DLD1 (cell line): ENCODE data around the gene CALCB.

Source experiments
- in situ Hi-C: cut with HindIII; loops from 2 replicates; pipeline ENCODE4 v1.10.0; 2017; ENCODE audit warnings: low sequenced_read_pairs

Gene CALCB

DNA sequence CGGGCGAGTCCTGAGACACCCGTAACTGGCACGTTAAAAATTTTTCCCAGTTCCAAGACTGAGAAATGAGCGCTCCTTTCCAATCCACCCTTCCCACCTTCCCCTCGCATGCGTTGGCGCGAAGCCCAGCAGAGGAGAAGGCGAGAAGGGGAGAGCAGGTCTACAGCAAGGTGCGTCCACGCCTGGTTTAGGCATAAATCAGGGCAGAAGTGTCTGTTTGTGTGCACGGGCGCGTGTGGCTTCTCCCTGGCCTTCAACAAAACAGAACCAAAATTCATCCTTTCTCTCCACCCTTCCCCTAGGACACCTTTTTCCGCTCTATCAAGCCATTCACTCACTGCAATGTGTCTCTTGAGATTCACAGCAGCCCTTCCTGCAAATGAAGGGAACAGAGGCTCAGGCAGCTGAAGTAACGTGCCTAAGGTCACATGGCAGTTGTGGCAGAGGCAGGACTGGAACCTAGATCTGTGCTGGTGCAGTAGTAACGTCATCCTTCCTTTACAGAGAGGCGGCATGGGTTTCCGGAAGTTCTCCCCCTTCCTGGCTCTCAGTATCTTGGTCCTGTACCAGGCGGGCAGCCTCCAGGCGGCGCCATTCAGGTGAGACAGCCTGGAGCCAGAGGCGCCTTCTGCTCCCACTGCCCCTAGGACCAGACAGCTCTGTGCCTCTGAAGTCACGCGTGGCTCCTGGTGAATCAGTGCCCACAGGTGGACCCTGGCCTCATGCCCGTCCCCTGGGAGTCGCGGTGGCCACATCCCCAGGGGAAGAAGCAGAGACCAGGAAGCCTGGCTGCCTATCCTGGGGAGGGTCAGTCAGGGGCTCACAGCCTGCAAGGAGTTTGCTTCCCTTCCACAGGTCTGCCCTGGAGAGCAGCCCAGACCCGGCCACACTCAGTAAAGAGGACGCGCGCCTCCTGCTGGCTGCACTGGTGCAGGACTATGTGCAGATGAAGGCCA is 1.1 kb downstream of the CALCB start:
- in situ Hi-C loops = no loop called here

DNA sequence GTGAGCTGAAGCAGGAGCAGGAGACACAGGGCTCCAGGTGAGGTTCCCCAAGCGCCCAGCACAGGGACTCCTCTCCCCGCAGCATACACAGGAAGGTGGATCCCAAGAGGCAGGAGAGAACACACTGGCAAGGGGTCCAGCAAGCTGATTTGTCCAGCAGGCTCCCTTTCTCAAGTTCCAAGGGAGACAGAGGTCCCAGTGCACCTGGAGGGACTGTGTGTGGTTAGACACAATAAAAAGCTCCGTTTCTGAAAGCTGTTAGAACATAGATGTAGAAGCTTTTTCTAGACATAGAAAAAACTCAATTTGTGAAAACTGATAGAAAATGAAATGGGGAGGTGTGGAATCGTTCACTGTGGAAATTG is 1.8 kb downstream of the CALCB start:
- in situ Hi-C loops = no loop called here

DNA sequence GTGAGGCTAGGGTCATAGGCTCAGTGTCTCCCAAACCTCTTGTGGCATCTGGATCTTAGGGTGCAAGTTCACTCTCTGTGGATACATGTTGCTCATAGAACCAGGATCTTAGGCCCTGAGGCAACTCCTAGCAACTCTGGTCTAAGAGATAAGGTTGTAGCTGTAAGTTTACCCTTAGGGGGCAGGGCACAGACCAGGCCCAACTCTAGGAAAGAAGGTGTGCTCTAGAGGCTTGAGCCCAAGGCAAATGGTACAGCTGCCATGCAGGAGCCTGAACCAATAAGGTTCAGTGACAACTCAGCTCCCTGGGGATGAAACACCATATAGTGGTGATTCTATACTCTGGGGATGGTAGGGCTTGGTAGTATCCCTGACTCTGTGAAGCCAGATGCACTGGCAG is 17.8 kb downstream of the CALCB start:
- in situ Hi-C loops = no loop called here

DNA sequence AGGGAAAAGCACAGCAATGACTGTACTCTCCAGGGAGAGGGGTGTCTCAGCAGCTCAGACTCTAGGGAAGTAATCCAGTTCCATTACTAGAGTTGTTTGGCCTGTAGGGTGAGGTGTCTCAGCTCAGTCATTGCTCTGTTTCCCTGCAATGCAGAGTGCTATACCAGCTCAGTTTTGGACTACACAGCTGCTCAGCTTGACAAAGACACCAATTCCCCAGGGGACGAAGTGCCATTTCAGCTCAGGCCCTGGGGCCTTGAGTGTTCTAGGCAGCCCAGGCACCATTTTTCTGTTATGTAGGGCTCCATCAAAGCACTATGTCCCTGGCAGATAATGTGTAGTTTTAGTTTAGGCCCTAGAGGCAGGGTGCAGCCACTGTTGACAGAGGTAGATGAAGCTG is 18.2 kb downstream of the CALCB start:
- in situ Hi-C loops = no loop called here

DNA sequence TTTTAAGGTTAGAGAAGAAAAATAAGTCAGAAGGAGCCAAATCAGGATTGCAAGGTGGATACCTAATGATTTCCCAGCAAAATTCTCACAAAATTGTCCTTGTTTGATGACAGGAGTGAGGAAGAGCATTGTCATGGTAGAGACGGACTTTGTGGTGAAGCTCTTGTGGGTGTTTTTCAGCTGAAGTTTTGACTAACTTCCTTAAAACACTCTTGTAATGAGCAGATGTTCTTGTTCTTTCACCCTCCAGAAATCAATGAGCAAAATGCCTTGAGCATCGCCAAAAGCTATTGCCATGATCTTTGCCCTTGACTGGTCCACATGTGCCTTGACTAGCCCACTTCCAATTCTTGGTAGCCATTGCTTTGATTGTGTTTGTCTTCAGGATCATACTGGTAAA is 20.0 kb downstream of the CALCB start:
- in situ Hi-C loops = no loop called here

DNA sequence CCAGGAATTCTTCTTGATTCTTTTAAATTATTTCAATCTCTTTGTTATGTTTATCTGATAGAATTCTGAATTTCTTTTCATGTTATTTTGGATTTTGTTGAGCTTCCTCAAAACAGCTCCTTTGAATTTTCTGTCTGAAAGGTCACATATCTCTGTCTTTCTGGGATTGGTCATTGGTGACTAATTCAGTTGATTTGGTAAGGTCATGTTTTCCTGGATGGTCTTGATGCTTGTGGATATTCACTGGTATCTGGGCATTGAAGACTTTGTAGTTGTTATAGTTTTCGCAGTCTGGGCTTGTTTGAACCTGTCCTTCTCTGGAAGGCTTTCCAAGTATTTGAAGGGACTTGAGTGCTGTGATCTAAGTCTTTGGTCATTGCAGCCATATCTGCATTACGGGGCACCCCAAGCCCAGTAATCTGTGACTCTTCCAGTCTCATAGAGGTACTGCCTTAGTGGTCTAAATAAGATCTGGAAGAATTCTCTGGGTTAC is 22.4 kb downstream of the CALCB start:
- in situ Hi-C loops = no loop called here

DNA sequence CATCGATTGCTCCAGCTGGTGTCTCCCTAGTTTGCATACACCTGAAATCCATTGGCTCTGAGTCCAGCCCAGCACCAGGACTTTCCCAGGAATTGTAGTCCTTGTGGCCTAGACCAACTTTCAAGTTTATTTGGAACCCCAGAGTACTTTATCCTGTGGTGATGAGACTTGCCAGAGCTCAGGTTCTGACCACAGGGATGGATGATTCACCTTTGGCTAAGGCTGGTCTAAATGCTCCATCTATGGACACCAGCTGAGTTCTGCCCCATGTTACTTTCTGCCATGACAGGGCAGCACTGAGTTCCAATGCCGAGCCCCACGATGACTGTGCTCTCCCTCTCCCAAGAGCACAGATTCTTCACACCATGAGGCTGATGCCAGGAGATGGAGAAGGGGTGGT is 24.0 kb downstream of the CALCB start:
- in situ Hi-C loops = no loop called here

DNA sequence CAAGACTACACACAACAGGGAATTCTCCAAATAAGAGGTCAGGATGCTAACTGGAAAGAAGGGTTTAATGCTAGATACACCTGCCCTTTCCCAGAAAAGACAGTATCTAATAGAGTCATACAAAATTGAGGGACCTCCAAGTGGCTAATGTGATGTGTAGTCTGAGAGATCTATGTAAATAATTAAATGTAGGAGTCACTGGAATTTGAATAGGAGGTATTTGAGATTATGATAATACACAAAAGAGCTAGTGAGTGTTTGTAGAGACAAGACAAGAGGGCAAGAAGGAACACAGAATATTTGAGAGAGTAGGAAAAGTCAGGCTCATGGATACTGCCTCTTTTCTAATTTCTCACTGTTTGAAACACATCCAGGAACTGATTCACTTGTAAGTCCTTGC is 25.9 kb downstream of the CALCB start:
- in situ Hi-C loops = no loop called here

DNA sequence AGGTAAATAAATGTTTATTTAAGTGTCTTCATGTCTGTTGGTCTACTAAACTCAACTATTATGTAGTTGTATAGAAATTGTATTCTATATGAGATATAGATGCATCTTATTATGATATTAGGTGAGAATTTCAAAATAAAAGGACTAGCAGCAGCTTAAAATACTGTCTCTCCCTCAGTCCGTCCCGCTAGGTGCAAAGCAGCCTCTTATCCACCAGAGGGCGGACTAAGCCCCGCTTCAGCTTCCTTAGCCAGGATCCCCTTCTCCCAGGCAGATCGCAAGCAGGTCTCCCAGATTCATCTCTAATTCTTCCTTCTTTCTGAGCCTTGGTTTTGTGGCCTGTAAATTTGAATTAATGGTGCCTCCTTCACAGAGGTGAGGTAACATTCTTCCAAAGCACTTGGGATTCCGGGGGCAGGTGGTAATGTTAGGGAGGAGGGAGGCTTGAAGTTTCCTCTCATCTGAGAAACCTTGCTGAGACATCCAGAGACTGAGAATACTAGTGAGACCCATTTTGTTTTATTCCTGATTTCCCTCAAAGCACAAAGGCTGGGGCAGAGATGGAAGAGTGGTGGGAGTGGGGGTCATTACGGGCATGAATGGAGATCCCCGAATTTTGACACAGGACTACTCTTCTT is 27.8 kb downstream of the CALCB start:
- in situ Hi-C loops = no loop called here

DNA sequence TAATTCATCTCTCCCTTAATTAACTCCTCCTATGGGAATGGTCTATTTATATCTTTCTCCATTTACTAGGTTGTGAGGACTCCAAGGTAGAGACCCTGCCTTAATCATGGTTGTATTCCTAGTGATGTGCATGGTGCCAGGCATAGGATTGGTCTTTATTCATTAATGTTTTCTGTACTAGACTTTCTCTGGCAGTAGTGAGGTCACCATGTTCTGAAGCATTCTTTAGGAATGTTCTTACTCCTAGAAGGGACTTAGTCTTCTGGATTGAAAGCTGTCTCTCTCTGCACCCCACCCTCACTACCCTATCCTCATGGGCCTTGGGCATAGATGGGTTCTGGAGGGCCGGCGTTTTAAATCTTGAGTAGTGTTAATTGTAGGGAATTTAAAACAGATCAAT is 30.8 kb downstream of the CALCB start:
- in situ Hi-C loops = no loop called here

DNA sequence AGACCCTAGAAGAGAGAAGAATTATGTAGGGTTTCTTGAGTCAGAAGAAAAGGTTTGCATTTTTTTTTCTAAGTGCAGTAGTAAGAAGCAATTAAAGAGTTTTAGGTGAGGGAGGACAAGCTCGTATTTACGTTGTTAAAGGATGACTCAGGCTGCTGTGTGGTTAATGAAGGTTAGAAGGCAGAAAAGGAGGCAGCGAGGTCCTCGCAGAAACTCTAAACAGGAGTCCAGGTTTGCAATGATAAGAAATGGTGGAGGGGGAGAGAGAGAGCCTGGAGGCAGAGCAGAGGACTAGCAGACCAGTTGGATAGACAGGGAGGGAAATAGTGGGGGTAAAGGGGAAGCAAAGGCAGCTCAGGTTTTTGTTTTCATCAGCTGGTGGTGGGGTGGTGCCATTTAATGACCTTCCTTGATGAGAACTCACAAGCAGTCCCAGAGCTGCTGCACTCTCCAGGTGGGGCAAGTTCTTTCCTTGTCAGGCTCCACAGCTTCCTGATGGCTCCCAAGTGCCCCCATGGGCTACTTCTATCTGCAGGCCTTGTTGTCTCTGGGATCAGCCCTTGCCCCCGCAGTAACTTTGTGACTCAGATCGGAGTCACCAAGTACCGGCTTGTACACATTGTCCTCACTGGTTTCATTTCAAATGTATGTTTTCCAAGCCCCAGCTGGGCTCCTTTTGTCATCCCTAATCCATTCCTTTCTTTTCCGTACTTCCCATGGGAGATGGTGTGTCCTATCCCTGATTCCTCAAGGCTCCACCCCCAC is 33.0 kb downstream of the CALCB start:
- in situ Hi-C loops = no loop called here

DNA sequence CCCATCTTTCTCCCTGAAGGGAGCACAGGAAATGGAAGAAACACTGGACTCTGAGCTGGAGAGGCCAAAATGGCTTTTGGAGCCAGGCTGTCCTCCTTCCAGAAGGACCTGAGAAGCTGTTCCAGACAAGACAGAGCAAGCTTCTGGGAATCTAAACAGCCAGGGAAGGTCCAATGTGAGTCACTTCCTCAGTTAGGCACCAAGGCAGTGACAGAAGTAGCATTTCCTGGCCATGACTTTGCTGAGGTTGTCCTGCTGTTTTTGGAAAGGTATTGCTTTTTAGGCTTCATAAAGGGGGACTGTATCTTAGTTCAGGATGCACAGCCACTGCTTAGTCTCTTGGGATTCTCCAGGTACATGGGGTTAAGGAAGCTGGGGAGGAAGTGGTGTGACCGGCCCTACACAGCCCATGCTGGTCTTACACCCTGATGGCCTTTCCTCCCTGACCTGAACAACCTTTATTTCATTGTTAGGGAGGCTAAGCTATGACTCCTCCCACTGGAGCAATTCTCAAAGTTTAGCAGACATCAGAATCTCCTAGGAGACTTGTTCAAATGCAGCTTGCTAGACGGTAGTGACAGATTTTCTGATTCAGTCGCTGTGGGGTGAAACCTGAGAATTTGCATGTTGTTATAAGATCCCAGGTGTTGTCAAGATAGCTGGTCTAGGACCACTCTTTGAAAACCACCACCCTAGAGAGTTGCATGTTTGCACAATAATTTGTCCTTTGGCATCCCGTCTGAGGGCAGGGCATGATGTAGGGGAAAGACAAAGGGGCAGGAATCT is 34.5 kb downstream of the CALCB start:
- in situ Hi-C loops = no loop called here

DNA sequence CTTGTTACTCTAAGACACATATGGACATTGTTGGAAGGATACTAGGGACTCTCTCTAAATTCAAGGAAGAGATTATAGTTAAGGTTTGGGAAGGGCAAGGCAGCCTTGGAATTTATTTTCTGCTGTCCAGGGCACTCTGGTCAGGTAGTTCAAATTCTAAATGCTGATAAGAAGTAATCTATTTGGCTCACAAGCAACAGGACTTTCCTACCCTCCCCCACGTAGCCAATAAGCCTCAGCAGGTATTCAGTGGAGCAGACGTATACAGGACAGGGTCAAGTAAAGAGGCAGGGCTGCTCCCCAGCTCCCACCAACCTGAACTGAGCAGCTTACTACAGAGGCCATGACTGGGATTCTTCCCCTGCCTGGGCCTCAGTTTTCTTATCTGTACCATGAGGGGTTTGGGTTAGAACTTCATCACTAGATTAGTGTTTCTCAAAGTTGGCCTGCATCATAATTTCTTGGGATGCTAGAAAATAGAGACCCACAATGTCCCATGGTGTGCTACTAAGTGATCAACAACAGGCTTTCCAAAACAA is 35.3 kb downstream of the CALCB start:
- in situ Hi-C loops = no loop called here

DNA sequence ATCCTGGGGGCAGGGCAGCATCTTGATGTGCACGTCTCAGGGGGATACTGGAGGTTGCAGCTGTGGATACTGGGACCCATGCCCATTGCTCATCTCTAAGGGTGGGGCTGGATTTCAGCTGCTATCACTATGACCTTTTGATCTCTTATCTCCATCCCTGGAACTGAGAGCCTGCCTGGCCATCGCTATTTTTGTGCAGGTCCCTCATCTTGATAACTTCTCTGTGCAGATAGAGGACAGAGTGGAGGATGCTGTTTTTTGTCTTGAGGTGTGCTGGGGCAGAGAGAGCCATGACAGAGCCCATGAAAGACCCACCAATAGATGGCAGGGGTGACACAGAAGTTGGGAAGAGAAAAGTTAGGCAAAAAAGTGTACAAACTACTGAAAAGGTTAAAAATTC is 36.2 kb downstream of the CALCB start:
- in situ Hi-C loops = no loop called here

DNA sequence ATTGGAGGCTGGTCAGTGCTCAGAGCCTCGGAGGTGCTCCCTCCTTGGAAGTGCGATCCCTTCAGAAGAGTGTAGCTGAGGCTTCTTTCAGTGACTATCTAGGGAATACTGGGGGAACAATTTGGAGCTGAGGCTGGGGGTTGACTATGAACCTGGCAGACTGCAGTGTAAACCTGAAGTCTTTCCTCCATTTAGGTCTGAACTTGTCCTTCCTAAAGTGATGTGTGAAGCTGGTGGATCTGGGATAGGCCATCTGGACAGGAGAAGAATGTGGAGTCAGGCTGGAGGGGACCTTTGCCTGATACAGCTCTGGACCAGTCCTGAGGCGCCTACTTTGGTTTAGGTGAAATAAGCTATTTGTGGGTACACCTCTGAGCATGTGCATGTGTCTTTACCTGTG is 37.8 kb downstream of the CALCB start:
- in situ Hi-C loops = no loop called here

DNA sequence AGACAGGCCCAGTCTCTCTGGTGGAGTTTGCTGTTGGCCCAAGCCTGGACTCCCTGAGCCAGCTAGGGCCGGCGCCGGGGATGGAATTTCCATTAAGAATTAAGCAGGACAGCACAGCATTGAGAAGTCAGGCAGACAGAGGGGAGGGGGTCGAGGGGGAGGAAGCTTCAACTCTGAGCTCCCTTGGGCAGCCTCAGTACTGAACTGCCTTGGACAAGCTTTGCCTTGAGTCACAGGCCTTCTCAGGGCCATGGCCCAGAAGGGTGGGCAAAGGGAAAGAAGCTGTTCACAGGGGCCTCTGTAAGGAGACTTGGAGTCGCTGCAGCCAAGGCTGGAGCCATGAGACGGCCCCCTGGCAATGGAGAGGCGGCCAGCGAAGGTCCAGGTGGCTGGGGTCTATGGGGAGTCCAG is 38.7 kb downstream of the CALCB start:
- in situ Hi-C loops = no loop called here

DNA sequence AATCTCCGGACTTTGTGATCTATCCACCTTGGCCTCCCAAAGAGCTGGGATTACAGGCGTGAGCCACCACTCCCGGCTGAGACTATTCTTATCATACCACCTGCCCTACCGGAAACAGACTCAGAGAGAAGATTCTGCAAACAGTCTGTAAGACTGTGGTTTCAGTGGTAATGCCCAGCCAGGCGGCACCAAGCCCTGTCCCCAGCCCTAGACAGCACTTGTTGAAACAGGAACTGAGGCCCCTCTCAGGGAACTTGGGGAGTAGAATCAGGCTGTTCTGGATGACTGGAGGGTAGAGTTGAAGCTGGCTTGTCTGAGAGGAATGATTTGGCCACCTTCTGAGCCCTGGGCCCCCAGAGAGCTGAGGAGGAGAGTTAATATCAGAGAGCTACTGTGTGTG is 40.0 kb downstream of the CALCB start:
- in situ Hi-C loops = no loop called here

DNA sequence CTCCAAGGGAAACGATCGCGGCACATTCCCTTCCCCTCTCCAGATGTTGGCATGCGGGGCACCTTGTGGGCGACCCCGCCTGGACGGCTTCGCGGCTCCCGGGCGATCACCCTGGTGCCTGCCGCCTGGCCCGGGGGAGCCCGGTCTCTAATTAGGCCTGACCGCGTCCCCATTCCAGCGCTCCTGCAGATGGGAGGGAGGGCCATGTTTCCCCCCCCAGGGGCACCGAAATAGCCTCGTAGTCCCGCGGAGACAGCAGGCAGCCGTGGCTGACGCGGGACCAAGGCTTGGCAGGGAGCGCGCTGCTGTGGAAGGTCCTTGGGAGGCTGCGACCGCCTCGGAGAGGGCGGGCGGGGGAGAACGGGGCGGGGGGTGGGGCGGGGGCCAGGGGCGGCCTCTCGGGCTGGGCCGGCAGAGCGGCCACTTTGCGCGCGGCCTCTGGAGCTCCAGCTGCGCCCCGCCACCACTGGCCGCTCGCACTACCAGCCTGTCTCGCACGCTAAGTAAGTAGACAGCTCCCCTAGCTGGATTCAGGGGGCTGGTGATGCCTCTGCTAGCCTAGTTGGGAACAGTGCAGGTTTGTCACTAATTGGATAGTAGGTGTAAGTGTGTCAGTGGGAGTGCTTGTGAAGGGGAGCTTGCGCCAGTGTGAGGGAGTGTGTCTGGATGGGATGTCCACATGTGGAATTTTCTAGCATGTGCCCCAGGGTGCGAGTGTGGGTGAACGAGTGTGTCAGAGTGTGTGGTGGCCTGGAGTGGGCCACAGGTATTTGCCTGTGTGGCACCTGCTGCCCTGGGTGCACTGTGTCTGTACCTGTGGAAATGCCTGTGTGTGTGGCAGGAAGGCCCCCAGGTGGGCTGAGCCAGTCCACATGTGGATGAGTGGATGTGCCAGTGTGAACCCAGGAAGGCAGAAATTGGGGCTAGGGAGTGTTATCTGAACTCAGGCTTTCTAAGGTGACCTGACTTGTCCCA is 41.4 kb downstream of the CALCB start, which contains the start of gene INSC:
Gene INSC (plus strand): TSS at position 423 of the 975 bp plus-strand sequence. CDS start 34,252 bp downstream, outside the sequence.
- in situ Hi-C loops = no loop called here

DNA sequence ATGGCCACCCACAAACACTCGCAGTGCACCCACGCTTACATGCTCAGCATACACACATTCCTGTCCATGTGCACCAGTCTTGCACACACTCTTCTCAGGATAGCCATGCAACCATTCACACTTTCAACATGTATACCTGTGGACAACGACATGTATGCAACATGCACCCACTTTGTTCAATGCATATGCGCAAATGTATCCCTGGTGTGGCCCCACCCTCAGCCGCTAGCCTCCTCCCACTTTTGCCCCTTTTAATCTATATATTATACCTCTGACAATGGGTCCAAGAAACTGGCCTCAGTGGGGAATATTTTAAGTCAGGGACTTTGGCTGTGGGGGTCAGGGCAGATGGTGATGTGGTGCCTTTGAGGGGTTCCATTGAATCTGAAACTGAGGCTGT is 42.3 kb downstream of the CALCB start:
- in situ Hi-C loops = no loop called here
